Lung (tissue), 12 donors: Measurements from ENCODE around the gene DCDC2. TPM values are rescaled to one million over a fixed set of nuclear protein-coding genes. Genes with fewer than 3 reads are reported as not detected.
A peak's percentile ranks its signal among the peaks of the same experiment; 100 is the strongest.

Experiments
- ATAC-seq: fragments of 200-7000 bp; cut with Tn5 transposase; one replicate; pipeline ENCODE4 v1.9.1; 2020; ENCODE audit warnings: moderate number of reproducible peaks; ENCODE audit not compliant: insufficient read depth, low FRiP score
- DNase-seq, 3 donors: peaks; one replicate each; pipeline ENCODE4 v3.0.0-alpha.2; 2013 to 2017
- H3K27ac ChIP-seq, 2 donors: one replicate each; pipeline ENCODE4 v1.5.1; 2013; ENCODE audit warnings: mild to moderate bottlenecking in 2 of 2, moderate library complexity in 2 of 2, control low read depth in 1 of 2, inconsistent platforms in 1 of 2, low read depth in 1 of 2, low read length in 1 of 2
- H3K27me3 ChIP-seq, 3 donors: one replicate each; pipeline ENCODE4 v1.5.1; 2013; ENCODE audit warnings: low read length in 2 of 3; ENCODE audit not compliant: control insufficient read depth in 3 of 3, insufficient read depth in 3 of 3
- H3K36me3 ChIP-seq, 4 donors: one replicate each; pipeline ENCODE4 v1.5.1; 2013; ENCODE audit warnings: low read length in 4 of 4, mild to moderate bottlenecking in 1 of 4, moderate library complexity in 1 of 4; ENCODE audit not compliant: control insufficient read depth in 4 of 4, insufficient read depth in 4 of 4
- H3K4me1 ChIP-seq, 5 donors: one replicate each; pipeline ENCODE4 v1.5.1; 2013; ENCODE audit warnings: low read length in 5 of 5, mild to moderate bottlenecking in 2 of 5, moderate library complexity in 1 of 5; ENCODE audit not compliant: control insufficient read depth in 5 of 5, insufficient read depth in 5 of 5
- H3K4me3 ChIP-seq: one replicate; pipeline ENCODE4 v1.5.1; 2013; ENCODE audit warnings: mild to moderate bottlenecking, control low read depth, moderate library complexity
- H3K9ac ChIP-seq, 2 donors: one replicate each; pipeline ENCODE4 v1.5.1; 2013; ENCODE audit warnings: low read length in 2 of 2, control low read depth in 1 of 2; ENCODE audit not compliant: insufficient read depth in 1 of 2
- H3K9me3 ChIP-seq, 4 donors: one replicate each; pipeline ENCODE4 v1.5.1; 2013; ENCODE audit warnings: low read length in 3 of 4, mild to moderate bottlenecking in 1 of 4, moderate library complexity in 1 of 4; ENCODE audit not compliant: control insufficient read depth in 4 of 4, insufficient read depth in 3 of 4
- WGBS, 2 donors: extraction: QIAGEN DNeasy Blood & Tissue Kit; methylation state at CpG; one replicate each; pipeline ENCODE4 v1.1.7; 2013; 5-methylcytosine and 5-hydroxymethylcytosine counted together
- polyA plus RNA-seq, 2 donors: library from polyadenylated mRNA; stranded (reverse); fragments of 200-250 nt; gene quantifications; one replicate each; pipeline ENCODE4 v1.2.1, GENCODE V29; 2013
- total RNA-seq, 2 donors: library from RNA; depleted of rRNA in 1 of 2; stranded (reverse); fragments of >200 nt in 1 of 2; gene quantifications; one replicate each; pipeline ENCODE4 v1.2.1, GENCODE V29; 2014 to 2021
- TF ChIP-seq, protein P1 (sequence below): IDR thresholded peaks from 2 replicates; pipeline ENCODE4 v1.5.1; 2012; ENCODE audit warnings: mild to moderate bottlenecking; ENCODE audit errors: control extremely low read depth, extremely low read depth
- donor health status: control.
- donor health status: control.
- donor health status: Bipolar disorder and iron deficiency.
- donor health status: healthy.
- donor health status: DM: yes; HTN: yes; CAD: no.

DCDC2 gene
- total and polyA plus RNA-seq, 4 donors, result 2.3 to 14.2 (median 6.2) TPM

- 60 to 67% methylated on average over 13 of the region's 13 CpGs for WGBS, 2 donors
- Histone ChIP-seq H3K36me3 (no peaks in the 10 kb centered on the region), H3K9me3 (peaks cover 0 to 4% (median 0%) of the 10 kb centered on the region in 4 donors), H3K27ac (no peak overlapping the region), H3K4me3 (no peak overlapping the region), H3K27me3 (no peaks in the 10 kb centered on the region), H3K4me1 (peaks cover 0 to 13% (median 3%) of the 10 kb centered on the region in 5 donors), H3K9ac (no peak overlapping the region)
- peak; percentile 86 to 94 (median 90) for DNase-seq
- ATAC-seq, result no peak
- TF ChIP-seq, protein P1, sequence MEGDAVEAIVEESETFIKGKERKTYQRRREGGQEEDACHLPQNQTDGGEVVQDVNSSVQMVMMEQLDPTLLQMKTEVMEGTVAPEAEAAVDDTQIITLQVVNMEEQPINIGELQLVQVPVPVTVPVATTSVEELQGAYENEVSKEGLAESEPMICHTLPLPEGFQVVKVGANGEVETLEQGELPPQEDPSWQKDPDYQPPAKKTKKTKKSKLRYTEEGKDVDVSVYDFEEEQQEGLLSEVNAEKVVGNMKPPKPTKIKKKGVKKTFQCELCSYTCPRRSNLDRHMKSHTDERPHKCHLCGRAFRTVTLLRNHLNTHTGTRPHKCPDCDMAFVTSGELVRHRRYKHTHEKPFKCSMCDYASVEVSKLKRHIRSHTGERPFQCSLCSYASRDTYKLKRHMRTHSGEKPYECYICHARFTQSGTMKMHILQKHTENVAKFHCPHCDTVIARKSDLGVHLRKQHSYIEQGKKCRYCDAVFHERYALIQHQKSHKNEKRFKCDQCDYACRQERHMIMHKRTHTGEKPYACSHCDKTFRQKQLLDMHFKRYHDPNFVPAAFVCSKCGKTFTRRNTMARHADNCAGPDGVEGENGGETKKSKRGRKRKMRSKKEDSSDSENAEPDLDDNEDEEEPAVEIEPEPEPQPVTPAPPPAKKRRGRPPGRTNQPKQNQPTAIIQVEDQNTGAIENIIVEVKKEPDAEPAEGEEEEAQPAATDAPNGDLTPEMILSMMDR, result no peak
These were observed 217.3 kb downstream of the DCDC2 start for GRCh38 chr6:24140591-24140990.

DNA sequence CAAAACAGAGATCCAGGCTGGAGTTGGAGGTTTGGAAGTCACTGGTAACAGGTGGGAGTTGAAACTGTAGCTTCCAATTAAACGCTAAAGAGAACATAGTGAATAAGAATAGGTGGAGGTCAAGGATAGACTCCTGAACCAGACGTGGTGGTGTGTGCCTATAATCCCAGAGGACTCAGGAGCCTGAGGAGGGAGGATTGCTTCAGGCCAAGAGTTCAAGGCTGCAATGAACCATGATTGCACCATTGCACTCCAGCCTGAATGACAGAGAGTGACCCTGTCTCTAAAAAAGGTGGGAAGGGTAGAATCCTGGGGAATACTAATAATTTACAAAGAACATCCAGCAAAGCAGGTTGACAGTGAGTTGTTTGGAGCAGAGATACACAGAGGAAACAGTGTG lies 218.2 kb downstream of the DCDC2 start:
- no peaks in the 10 kb centered on the region for H3K27me3 ChIP-seq
- WGBS, 2 donors, result 73 to 77% methylated on average over 2 of the region's 2 CpGs
- no peak for ATAC-seq

GRCh38 chr6:24139080-24139479 lies 218.8 kb downstream of the DCDC2 start:
- TF ChIP-seq, protein P1, result no peak
- H3K9ac ChIP-seq, result no peak overlapping the region
- peaks cover 0 to 13% (median 3%) of the 10 kb centered on the region in 5 donors for H3K4me1 ChIP-seq
- DNase-seq (no peak), ATAC-seq (no peak)
- no peak overlapping the region for H3K4me3 ChIP-seq
- no peaks in the 10 kb centered on the region for H3K36me3 ChIP-seq
- WGBS, 2 donors, result 86 to 95% methylated on average over 2 of the region's 2 CpGs
- peaks cover 0 to 4% (median 0%) of the 10 kb centered on the region in 4 donors for H3K9me3 ChIP-seq
- H3K27ac ChIP-seq, result no peak overlapping the region
- no peaks in the 10 kb centered on the region for H3K27me3 ChIP-seq

More for the DNA sequence above, 218.2 kb downstream of the DCDC2 start:
- no peak for DNase-seq
- Histone ChIP-seq H3K9me3 (peaks cover 0 to 4% (median 0%) of the 10 kb centered on the region in 4 donors), H3K4me3 (no peak overlapping the region), H3K4me1 (peaks cover 0 to 13% (median 3%) of the 10 kb centered on the region in 5 donors), H3K27ac (no peak overlapping the region), H3K9ac (no peak overlapping the region), H3K36me3 (no peaks in the 10 kb centered on the region)
- TF ChIP-seq, protein P1, result no peak

GRCh38 chr6:24131751-24132150 lies 226.1 kb downstream of the DCDC2 start:
- TF ChIP-seq, protein P1, result no peak
- Histone ChIP-seq H3K4me3 (no peak overlapping the region), H3K4me1 (no peaks in the 10 kb centered on the region), H3K27ac (no peak overlapping the region), H3K9me3 (no peaks in the 10 kb centered on the region), H3K36me3 (no peaks in the 10 kb centered on the region), H3K27me3 (no peaks in the 10 kb centered on the region), H3K9ac (no peak overlapping the region)
- 73 to 84% methylated on average over 2 of the region's 2 CpGs for WGBS, 2 donors
- ATAC-seq (no peak), DNase-seq (no peak)
